Temporal lobe (tissue), 1 donor: ENCODE results near the gene SDSL. TPM values are rescaled to one million over a fixed set of nuclear protein-coding genes. Genes with fewer than 3 reads are reported as not detected.

ENCODE experiments used
- total RNA-seq: library from RNA; depleted of rRNA; stranded (reverse); fragments of >200 nt; gene quantifications from one replicate; pipeline ENCODE4 v1.2.3, GENCODE V29; 2014

Gene SDSL
- total RNA-seq, 1 donor from 2014 or later = 1.5 TPM

Other genes starting within 250 kb of the SDSL start
- gene DDX54, start 236.9 kb upstream of the SDSL start, total RNA-seq = 12.5 TPM
- 6.6 TPM for gene RITA1, start 236.7 kb upstream of the SDSL start, total RNA-seq
- gene TPCN1, start 200.9 kb upstream of the SDSL start, total RNA-seq = 4.2 TPM
- gene SLC8B1, start 87.3 kb upstream of the SDSL start, total RNA-seq = 3.2 TPM
- gene PLBD2, start 63.8 kb upstream of the SDSL start, total RNA-seq = 11.3 TPM
- gene SDS, start 18.5 kb upstream of the SDSL start, total RNA-seq = not detected
- under 0.01 TPM for gene LHX5, start 49.5 kb downstream of the SDSL start, total RNA-seq